ENCODE data around the gene MPPE1.

GRCh38 chr18:11950824-11951223 is 42.7 kb upstream of the MPPE1 start:
- TF ChIP-seq CTCF (conservative IDR thresholded peaks at IDR 0.05; ENCODE audit: low read length) = no peak
- TF ChIP-seq EZH2phosphoT487 (IDR thresholded peaks at IDR 0.05; ENCODE audit: borderline replicate concordance, low read depth, low read length) = no peak

Measured in OCI-LY7 (cell line).